ENCODE data around the gene SNX1. TPM values are rescaled to one million over a fixed set of nuclear protein-coding genes. Genes with fewer than 3 reads are reported as not detected.

Gene SNX1
- total and polyA plus RNA-seq, 9 donors = 28.3 to 62.4 (median 54.2) TPM

DNA sequence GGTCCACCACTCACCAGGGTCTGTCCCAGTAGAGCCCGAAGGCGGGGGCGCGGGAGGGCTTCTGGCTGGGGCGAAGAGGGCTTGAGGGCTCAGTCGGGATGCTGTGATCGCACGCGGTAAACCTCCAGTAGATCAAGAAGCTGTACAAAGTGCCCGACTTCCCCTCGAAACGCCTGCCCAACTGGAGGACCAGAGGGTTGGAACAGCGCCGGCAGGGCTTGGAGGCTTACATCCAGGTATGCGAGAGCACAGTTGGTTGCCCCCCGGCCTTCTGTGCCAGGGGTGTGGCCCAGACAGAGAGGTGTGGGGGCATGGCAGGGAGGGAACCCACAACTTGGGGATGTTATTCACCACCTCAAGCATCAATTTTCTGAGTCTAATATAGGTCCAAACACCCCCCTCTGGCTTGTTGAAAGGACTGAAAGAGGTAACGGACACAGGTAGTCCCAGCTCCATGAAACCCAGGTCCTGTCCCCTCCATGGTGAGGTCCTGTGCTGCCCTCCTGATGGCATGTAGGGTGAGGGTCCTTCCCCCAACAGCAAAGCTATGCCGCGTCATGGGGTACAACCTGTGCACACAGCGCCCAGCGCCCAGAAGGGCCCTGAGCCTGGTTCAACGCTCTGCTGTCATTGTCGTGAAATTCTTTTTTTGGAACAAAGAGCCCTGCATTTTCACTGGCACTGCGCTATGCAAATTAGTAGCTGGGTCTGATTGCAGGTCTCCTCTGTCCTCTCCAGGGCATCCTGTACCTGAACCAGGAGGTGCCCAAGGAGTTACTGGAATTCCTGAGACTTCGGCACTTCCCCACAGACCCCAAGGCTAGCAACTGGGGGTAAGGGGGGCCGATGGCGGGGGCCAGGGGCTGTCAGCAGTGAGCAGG, 57.0 kb downstream of the SNX1 start:
- WGBS (ENCODE audit: insufficient coverage) = 14% methylated on average over 19 of the region's 27 CpGs
- Histone ChIP-seq H3K27me3 (ENCODE audit: control insufficient read depth, insufficient read depth, low read length) (peaks cover 25% of the 10 kb centered on the region), H3K27ac (ENCODE audit: low read length) (no peak overlapping the region), H3K9me3 (replicated peaks; ENCODE audit: control insufficient read depth, low read depth, low read length) (no peaks in the 10 kb centered on the region), H3K4me1 (ENCODE audit: control insufficient read depth, insufficient read depth, low read length) (peaks cover 35% of the 10 kb centered on the region), H3K36me3 (ENCODE audit: control insufficient read depth, insufficient read depth, low read length) (peaks cover 34% of the 10 kb centered on the region), H3K4me3 (ENCODE audit: low read length) (peak overlapping the region; percentile 19)
- DNase-seq = peak; percentile 33

DNA sequence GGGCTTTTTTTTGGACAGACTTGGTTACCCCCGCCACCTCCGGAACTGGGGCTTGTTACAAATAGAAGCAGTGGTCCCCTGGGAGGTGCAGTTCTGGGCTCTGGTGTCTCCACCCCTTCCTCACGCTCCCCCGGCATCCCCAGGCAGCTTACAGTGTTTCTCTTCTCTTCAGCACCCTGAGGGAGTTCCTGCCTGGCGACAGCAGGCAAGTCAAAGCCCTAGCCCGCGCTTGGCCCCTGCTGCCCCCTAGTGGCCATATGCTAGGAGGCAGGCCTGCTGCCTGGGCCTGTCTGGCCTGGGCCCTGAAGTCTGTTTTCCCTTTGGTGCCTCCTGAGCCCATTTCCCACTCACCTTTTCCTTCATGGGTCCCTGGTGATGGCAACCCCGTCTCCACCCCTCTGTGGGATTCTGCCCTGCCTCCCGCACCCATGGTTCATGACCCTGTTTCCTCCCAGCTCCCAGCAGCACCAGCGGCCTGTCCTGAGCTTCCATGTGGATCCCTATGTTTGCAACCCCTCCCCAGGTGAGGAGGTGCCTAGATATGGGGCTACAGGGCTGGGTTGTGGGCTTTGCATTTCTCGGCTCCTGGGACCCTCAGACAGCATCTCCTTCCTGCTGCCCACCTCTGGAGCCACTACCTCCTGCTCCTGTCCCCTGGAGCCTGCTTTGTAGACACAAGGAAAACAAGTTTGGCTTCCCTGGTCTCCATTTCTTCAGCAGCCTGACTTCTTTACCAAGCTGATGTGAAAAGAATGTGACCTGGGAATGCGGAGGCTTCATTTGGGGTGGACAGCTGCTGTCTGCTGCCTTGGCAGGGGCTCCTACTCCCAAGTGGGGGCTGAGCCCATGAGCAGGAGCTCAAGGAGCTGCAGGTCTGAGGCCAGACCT, 57.9 kb downstream of the SNX1 start:
- no peak overlapping the region for H3K4me3 ChIP-seq (ENCODE audit: low read length)
- H3K36me3 ChIP-seq (ENCODE audit: control insufficient read depth, insufficient read depth, low read length) = peaks cover 44% of the 10 kb centered on the region
- WGBS (ENCODE audit: insufficient coverage) = 13% methylated on average over 8 of the region's 12 CpGs
- H3K27ac ChIP-seq (ENCODE audit: low read length) = peak overlapping the region; percentile 31
- H3K9me3 ChIP-seq (replicated peaks; ENCODE audit: control insufficient read depth, low read depth, low read length) = no peaks in the 10 kb centered on the region
- peak; percentile 89 for DNase-seq
- peaks cover 35% of the 10 kb centered on the region for H3K4me1 ChIP-seq (ENCODE audit: control insufficient read depth, insufficient read depth, low read length)
- peaks cover 25% of the 10 kb centered on the region for H3K27me3 ChIP-seq (ENCODE audit: control insufficient read depth, insufficient read depth, low read length)

- no peaks in the 10 kb centered on the region for H3K9me3 ChIP-seq (replicated peaks; ENCODE audit: control insufficient read depth, low read depth, low read length)
- no peak for DNase-seq
- peaks cover 64% of the 10 kb centered on the region for H3K36me3 ChIP-seq (ENCODE audit: control insufficient read depth, insufficient read depth, low read length)
- peaks cover 22% of the 10 kb centered on the region for H3K27me3 ChIP-seq (ENCODE audit: control insufficient read depth, insufficient read depth, low read length)
- WGBS (ENCODE audit: insufficient coverage) = 78% methylated on average over 9 of the region's 15 CpGs
- H3K4me1 ChIP-seq (ENCODE audit: control insufficient read depth, insufficient read depth, low read length) = peaks cover 34% of the 10 kb centered on the region
- no peak overlapping the region for H3K4me3 ChIP-seq (ENCODE audit: low read length)
- H3K27ac ChIP-seq (ENCODE audit: low read length) = no peak overlapping the region
Measured at GRCh38 chr15:64155802-64156651, 60.2 kb downstream of the SNX1 start.

DNA sequence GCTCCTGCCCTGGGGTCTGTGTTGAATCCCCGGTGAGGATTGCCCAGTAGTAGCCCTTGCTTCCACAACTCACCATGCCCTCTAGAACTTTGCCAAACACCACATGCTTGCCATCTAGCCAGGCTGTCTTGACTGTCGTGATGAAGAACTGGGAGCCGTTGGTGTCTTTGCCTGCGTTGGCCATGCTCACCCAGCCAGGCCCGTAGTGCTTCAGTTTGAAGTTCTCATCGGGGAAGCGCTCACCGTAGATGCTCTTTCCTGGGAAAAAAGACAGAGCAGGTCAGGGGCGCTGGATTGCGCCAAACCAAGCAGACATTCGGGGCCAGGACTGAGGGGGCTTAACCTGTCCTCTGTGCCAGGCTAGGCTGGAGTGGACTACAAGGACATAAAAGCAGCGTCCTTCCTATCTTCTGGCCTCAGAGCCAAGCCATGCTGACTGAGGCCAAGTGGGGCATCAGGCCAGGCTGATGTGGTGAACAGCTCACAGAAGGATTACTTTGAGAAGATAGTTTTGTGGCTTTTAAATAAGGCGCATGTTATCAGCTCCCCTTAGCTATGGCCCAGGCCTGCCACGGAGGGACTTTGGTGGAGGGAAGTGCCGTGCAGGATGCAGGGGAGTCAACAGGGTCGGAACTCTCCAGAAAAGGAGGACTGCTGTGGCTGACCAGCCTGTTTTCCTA, 61.0 kb downstream of the SNX1 start:
- 86% methylated on average over 14 of the region's 16 CpGs for whole genome bisulfite sequencing (ENCODE audit: insufficient coverage)
- H3K27me3 ChIP-seq (ENCODE audit: control insufficient read depth, insufficient read depth, low read length) = peaks cover 16% of the 10 kb centered on the region
- no peak for DNase-seq

GRCh38 chr15:64157599-64158125, 61.9 kb downstream of the SNX1 start:
- Histone ChIP-seq H3K36me3 (ENCODE audit: control insufficient read depth, insufficient read depth, low read length) (peaks cover 67% of the 10 kb centered on the region), H3K4me3 (ENCODE audit: low read length) (no peak overlapping the region), H3K9me3 (replicated peaks; ENCODE audit: control insufficient read depth, low read depth, low read length) (no peaks in the 10 kb centered on the region), H3K4me1 (ENCODE audit: control insufficient read depth, insufficient read depth, low read length) (peaks cover 30% of the 10 kb centered on the region), H3K27me3 (ENCODE audit: control insufficient read depth, insufficient read depth, low read length) (peaks cover 8% of the 10 kb centered on the region), H3K27ac (ENCODE audit: low read length) (no peak overlapping the region)
- DNase-seq = no peak
- no CpG with 5 or more reads among the region's 1 CpG for WGBS (ENCODE audit: insufficient coverage)

More for the DNA sequence above, 61.0 kb downstream of the SNX1 start:
- no peak overlapping the region for H3K27ac ChIP-seq (ENCODE audit: low read length)
- peaks cover 67% of the 10 kb centered on the region for H3K36me3 ChIP-seq (ENCODE audit: control insufficient read depth, insufficient read depth, low read length)
- H3K4me3 ChIP-seq (ENCODE audit: low read length) = no peak overlapping the region
- H3K4me1 ChIP-seq (ENCODE audit: control insufficient read depth, insufficient read depth, low read length) = peaks cover 35% of the 10 kb centered on the region
- H3K9me3 ChIP-seq (replicated peaks; ENCODE audit: control insufficient read depth, low read depth, low read length) = no peaks in the 10 kb centered on the region

DNA sequence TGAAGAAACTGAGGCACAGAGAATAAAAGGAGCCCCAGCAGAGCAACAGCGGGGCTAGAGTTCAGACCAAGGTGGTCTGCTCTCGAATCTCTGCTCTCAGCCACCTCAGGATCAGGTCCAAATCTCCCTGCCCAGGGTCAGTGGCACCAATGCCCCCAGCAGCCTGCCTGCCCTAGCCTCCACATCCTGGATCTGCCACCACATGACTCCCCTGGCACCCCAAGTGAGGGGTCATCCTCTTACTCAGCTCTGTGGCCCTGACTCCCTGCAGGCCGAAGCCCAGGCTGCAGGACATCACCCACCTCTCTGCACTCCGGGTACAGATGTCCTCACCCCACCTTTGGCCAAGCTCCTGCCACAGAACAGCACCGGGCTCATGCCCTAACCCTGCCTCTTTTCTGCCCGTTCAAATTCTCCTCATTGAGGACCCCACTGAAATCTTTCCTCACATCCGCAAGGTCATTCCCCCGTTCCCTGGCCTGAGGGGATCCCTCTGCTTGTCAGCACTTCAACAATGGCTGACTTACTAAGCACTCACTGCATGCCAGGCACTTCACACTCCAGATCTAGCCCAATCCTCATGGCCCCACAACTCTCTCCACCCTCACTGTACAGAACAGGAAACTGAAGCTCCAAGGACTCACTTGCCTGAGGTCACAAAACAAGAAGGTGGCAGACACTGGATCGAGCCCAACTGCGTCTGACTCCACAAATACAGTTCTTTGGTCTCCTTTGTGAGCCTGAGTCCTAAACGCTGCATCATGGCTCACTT, 62.8 kb downstream of the SNX1 start:
- no peak for DNase-seq
- Histone ChIP-seq H3K27ac (ENCODE audit: low read length) (no peak overlapping the region), H3K4me1 (ENCODE audit: control insufficient read depth, insufficient read depth, low read length) (peaks cover 21% of the 10 kb centered on the region), H3K4me3 (ENCODE audit: low read length) (no peak overlapping the region), H3K27me3 (ENCODE audit: control insufficient read depth, insufficient read depth, low read length) (no peaks in the 10 kb centered on the region), H3K36me3 (ENCODE audit: control insufficient read depth, insufficient read depth, low read length) (peaks cover 67% of the 10 kb centered on the region), H3K9me3 (replicated peaks; ENCODE audit: control insufficient read depth, low read depth, low read length) (no peaks in the 10 kb centered on the region)
- 81% methylated on average over 10 of the region's 11 CpGs for WGBS (ENCODE audit: insufficient coverage)

DNA sequence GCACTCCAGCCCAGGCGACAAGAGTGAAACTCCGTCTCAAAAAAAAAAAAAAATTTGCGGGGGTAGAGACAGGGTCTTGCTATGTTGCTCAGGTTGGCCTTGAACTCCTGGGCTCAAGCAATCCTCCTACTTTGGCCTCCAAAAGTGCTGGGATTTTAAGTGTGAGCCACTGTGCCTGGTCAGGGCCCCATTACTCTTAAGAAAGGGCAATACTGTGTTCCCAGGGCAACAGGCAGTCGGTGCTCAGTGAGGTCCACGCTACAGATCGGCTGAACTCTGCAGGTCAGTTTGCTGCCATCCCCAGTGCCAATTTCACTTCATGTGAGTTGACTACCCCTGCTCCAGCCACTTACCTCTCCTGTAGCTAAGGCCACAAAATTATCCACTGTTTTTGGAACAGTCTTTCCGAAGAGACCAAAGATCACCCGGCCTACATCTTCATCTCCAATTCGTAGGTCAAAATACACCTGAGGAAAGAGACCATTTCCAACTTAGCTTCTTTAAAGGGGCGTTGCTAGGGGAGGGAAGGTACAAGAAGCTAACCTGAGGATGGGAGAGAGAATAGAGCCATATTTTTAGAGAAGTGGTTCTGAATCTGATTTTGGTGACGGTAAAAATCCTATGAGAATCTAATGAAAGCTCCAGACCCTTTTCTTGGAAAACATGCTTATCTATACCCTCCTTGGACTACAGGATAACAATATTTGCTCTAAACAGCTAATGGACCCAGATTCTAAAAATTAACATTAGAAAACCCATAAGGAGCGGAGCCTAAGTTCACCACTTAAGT, 66.1 kb downstream of the SNX1 start:
- no peak for DNase-seq

DNA sequence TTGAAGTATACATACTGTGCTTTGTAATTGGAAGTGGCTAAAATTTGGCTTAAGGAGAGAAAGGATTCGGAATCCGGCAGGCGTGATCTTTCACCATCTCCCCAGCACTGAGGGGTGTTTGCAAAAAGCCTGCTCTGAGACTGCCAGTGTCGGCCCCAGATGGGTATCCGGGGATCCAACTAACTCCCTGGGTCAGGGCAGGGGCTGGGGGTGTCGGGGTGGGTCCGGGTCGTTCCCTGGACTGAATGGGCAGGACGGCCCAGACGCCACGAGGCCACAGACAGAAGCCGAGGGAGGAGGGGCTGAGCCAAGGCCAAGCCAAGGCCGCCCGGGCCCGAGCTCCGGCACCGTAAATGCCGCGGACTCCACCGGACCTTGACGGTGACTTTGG, 66.7 kb downstream of the SNX1 start:
- peak overlapping the region; percentile 88 for H3K27ac ChIP-seq (ENCODE audit: low read length)
- no peak for DNase-seq
- WGBS (ENCODE audit: insufficient coverage) = 1% methylated on average over 18 of the region's 21 CpGs
- H3K4me3 ChIP-seq (ENCODE audit: low read length) = peak overlapping the region; percentile 87
- peaks cover 10% of the 10 kb centered on the region for H3K4me1 ChIP-seq (ENCODE audit: control insufficient read depth, insufficient read depth, low read length)
- H3K27me3 ChIP-seq (ENCODE audit: control insufficient read depth, insufficient read depth, low read length) = no peaks in the 10 kb centered on the region
- no peaks in the 10 kb centered on the region for H3K9me3 ChIP-seq (replicated peaks; ENCODE audit: control insufficient read depth, low read depth, low read length)
- peaks cover 35% of the 10 kb centered on the region for H3K36me3 ChIP-seq (ENCODE audit: control insufficient read depth, insufficient read depth, low read length)

More for the DNA sequence above, 66.1 kb downstream of the SNX1 start:
- Histone ChIP-seq H3K4me1 (ENCODE audit: control insufficient read depth, insufficient read depth, low read length) (peaks cover 10% of the 10 kb centered on the region), H3K27me3 (ENCODE audit: control insufficient read depth, insufficient read depth, low read length) (no peaks in the 10 kb centered on the region), H3K4me3 (ENCODE audit: low read length) (peak overlapping the region; percentile 87), H3K27ac (ENCODE audit: low read length) (peak overlapping the region; percentile 88), H3K9me3 (replicated peaks; ENCODE audit: control insufficient read depth, low read depth, low read length) (no peaks in the 10 kb centered on the region), H3K36me3 (ENCODE audit: control insufficient read depth, insufficient read depth, low read length) (peaks cover 41% of the 10 kb centered on the region)
- 79% methylated on average over 6 of the region's 12 CpGs for WGBS (ENCODE audit: insufficient coverage)
